Hematopoietic multipotent progenitor cell treated with erythropoietin and hydrocortisone succinate and interleukin-3 and kit ligand, for 15 days (in vitro differentiated cells): ENCODE data around the gene CYB5D1.
"Not testable (repeated sequence)": the region's sequence is repeated elsewhere in the genome, so short reads cannot be mapped to it uniquely, and the experiment has no call there.

Experiments
- DNase-seq: peaks from one replicate; pipeline ENCODE4 v3.0.0-alpha.2; 2015; ENCODE audit warnings: low spot score

CYB5D1 gene

GRCh38 chr17:7857713-7858521, at the start of gene CYB5D1:
Gene CYB5D1 (plus strand): TSS chr17:7858003. CDS start chr17:7858135, 132 bp downstream.
- DNase-seq, result peak; percentile 96

- DNase-seq, result no peak
Observed at GRCh38 chr17:7809086-7809790, 48.6 kb upstream of the CYB5D1 start.

GRCh38 chr17:7809791-7810343, 47.9 kb upstream of the CYB5D1 start:
- not testable (repeated sequence) for DNase-seq

- DNase-seq, result no peak
Observed at GRCh38 chr17:7811251-7811650, 46.6 kb upstream of the CYB5D1 start.

- DNase-seq, result no peak
Observed at GRCh38 chr17:7814969-7815368, 42.8 kb upstream of the CYB5D1 start.

GRCh38 chr17:7816926-7817642, 40.7 kb upstream of the CYB5D1 start:
- no peak for DNase-seq

GRCh38 chr17:7817643-7817964, 40.2 kb upstream of the CYB5D1 start:
- DNase-seq, result no peak

GRCh38 chr17:7818026-7818425, 39.8 kb upstream of the CYB5D1 start:
- no peak for DNase-seq

- DNase-seq, result no peak
Observed at GRCh38 chr17:7818746-7819645, 38.8 kb upstream of the CYB5D1 start.

GRCh38 chr17:7820231-7820630, 37.6 kb upstream of the CYB5D1 start:
- no peak for DNase-seq

- DNase-seq, result no peak
Observed at GRCh38 chr17:7822126-7822525, 35.7 kb upstream of the CYB5D1 start.

GRCh38 chr17:7823581-7824001, 34.2 kb upstream of the CYB5D1 start:
- no peak for DNase-seq

- no peak for DNase-seq
Observed at GRCh38 chr17:7824021-7824924, 33.5 kb upstream of the CYB5D1 start.

GRCh38 chr17:7825206-7825990, 32.4 kb upstream of the CYB5D1 start:
- no peak for DNase-seq

GRCh38 chr17:7830616-7831015, 27.2 kb upstream of the CYB5D1 start:
- no peak for DNase-seq

- no peak for DNase-seq
Observed at GRCh38 chr17:7831233-7831632, 26.6 kb upstream of the CYB5D1 start.

- no peak for DNase-seq
Observed at GRCh38 chr17:7832431-7832830, 25.4 kb upstream of the CYB5D1 start.

- DNase-seq, result no peak
Observed at GRCh38 chr17:7833011-7833794, 24.6 kb upstream of the CYB5D1 start.
